ENCODE results near the gene MCM6. TPM values are rescaled to one million over a fixed set of nuclear protein-coding genes. Genes with fewer than 3 reads are reported as not detected.
"Not testable (repeated sequence)": the region's sequence is repeated elsewhere in the genome, so short reads cannot be mapped to it uniquely, and the experiment has no call there.

The MCM6 gene
- total RNA-seq = 1.9 TPM

DNA sequence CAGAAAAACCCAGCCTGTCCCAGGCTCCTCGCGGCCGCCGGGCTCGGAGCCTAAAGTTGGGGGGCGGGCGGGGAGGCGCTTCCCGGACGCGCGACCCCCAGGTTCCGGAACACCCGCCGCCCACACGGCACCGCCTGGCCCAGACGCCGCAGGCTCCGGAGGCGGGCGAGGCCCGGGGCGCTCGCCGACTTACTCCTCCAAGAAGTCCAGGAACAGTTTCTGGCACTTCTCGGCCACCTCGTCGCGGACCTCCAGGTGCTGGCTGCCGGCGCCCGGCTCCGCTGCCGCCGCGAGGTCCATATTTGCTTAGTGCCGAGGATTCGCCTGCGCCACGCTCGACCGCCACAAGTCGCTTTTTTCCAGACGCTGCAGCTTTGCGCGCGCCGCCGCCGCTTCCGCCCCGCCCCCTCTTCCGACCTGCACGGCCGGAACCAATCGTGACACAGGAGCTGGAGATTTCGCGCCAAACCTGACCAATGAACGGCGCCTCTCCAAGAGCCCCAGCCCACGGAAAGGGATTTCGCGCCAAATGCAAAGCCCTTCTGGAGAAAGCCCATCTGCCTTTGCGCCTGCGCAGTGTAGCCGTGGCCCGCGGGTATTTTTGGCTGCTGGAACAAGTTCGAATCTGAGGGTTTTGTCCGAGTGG, at the start of gene MCM6:
MCM6 (minus strand) TSS at position 378 of the 646 bp plus-strand sequence; CDS start at position 300, 78 bp downstream.
- ATAC-seq = peak; percentile 98
- peak; percentile 98 for DNase-seq (ENCODE audit: low spot score)

DNA sequence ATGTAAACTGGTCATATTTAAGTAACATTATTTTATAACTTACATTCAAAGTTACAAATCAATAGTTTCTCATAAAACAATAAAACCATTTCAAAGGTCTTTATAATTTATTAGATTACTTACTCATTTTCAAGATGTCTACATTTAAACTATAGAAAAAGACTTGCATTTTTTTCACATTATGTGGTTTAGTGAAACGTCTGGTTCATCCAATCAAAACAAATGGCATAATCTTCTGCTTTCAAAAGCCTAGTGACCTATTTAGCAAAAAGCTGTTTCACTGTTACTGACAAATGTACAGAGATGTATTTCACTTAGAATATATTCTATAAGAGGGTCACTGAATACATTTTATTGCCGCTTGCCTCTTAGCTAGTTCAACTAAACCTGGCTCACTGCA, 49.3 kb upstream of the MCM6 start:
- DNase-seq (ENCODE audit: low spot score) = no peak
- ATAC-seq = no peak

- no peak for DNase-seq (ENCODE audit: low spot score)
- ATAC-seq = peak; percentile 58
Observed at GRCh38 chr2:135916207-135916606, 40.0 kb upstream of the MCM6 start.

- no peak for DNase-seq (ENCODE audit: low spot score)
- no peak for ATAC-seq
Observed at GRCh38 chr2:135914485-135914884, 38.2 kb upstream of the MCM6 start.

GRCh38 chr2:135913727-135914365, 37.6 kb upstream of the MCM6 start:
- ATAC-seq (peak; percentile 68), DNase-seq (ENCODE audit: low spot score) (no peak)

GRCh38 chr2:135909976-135910375, 33.7 kb upstream of the MCM6 start:
- ATAC-seq (no peak), DNase-seq (ENCODE audit: low spot score) (no peak)

GRCh38 chr2:135905679-135906078, 29.4 kb upstream of the MCM6 start:
- ATAC-seq = no peak
- no peak for DNase-seq (ENCODE audit: low spot score)

DNA sequence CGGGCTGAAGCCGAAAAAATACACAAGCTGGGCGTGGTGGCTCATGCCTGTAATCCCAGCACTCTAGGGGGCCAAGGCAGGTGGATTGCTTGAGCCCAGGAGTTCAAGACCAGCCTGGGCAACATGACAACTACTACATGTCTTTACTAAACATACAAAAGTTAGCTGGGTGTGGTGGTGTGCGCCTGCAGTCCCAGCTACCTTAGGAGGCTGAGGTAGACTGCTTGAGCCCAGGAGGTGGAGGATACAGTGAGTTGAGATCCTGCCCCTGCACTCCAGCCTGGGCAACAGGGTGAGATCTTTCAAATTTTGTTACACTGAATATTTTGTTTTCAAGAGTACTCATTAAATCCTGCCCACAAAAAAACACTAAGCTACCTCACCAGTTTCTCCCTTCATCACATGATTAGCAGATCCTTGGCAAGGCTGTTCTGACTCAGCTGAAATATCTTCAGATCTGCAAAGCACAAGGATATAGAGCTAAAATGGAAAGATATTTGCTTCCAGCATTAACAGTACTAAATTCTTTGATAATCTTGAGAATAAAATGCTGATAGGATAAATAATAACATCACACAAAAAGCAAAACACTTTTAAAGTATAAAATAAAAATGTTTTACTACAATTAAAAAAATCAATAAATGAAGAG, 28.2 kb upstream of the MCM6 start:
- ATAC-seq (no peak), DNase-seq (ENCODE audit: low spot score) (no peak)

GRCh38 chr2:135903650-135904049, 27.4 kb upstream of the MCM6 start:
- no peak for DNase-seq (ENCODE audit: low spot score)
- ATAC-seq = no peak

GRCh38 chr2:135899567-135899966, 23.3 kb upstream of the MCM6 start:
- ATAC-seq = no peak
- no peak for DNase-seq (ENCODE audit: low spot score)

GRCh38 chr2:135898234-135898786, 22.1 kb upstream of the MCM6 start:
- ATAC-seq (no peak), DNase-seq (ENCODE audit: low spot score) (no peak)

DNA sequence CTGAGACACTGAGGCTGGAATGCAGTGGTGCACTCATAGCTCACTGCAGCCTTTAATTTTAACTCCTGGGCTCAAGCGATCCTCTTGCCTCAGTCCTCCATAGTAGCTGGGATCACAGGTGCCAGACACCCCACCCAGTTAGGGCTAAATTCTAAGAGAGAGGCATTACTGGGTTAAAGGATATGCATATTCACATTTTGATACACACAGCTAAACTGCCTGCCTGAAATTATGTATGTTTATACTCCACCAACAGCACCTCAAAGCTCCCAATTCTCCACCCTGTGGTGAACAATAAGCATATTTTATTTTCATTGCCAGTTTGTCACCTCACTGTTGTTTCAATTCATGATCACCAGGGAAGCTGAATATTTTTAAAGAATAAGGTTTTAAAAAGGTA, 18.7 kb upstream of the MCM6 start:
- no peak for DNase-seq (ENCODE audit: low spot score)
- no peak for ATAC-seq

- ATAC-seq = no peak
Observed at GRCh38 chr2:135893374-135893794, 17.1 kb upstream of the MCM6 start.

DNA sequence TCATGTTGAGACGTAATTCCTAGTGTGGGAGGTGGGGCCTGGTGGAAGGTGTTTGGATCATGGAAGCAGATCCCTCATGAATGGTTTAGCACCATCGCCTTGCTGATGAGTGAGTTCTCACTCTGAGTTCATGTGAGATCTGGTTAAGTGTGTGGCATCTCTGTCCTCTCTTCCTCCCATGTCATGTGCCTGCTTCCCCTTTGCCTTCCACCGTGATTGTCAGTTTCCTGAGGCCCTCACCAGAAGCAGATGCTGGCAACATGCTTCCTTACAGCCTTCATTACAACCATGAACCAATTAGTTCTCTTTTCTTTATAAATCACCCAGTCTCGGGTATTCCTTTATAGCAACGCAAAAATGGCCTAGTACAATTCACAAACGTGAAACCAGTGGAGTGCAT, 14.6 kb upstream of the MCM6 start:
- ATAC-seq (no peak), DNase-seq (ENCODE audit: low spot score) (no peak)

More at GRCh38 chr2:135893374-135893794, 17.1 kb upstream of the MCM6 start:
- no peak for DNase-seq (ENCODE audit: low spot score)

DNA sequence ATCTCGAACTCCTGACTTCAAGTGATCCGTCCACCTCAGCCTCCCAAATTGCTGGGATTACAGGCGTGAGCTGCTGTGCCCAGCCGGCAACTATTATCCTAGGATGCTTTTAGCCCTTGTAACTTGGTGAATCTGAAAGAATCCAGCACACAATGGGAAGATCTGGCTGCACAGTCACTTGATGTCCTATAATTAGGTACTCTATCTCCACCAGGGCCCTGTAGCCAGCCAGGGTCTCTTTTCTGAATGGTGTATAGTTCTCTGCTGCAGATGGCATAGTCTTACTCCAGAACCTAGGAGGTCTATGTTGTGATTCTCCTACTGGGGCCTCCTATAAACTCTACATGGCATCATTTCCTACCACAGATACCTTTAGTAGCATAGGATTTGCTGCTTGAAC, 13.9 kb upstream of the MCM6 start:
- DNase-seq (ENCODE audit: low spot score) = no peak
- no peak for ATAC-seq

DNA sequence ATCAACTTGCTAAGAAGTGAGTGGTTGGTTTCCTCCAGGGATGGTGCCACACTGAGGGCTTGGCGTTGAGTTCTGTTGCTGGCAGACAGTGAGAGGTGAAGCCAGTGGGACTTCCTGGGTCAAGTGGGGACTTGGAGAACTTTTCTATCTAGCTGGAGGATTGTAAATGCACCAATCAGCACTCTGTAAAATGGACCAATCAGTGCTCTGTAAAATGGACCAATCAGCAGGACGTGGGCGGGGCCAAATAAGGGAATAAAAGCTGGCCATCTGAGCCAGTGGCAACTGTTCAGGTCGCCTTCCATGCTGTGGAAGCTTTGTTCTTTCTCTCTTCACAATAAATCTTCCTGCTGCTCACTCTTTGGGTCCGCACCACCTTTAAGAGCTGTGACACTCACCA, 12.3 kb upstream of the MCM6 start:
- DNase-seq (ENCODE audit: low spot score) = not testable (repeated sequence)

GRCh38 chr2:135885709-135886108, 9.5 kb upstream of the MCM6 start:
- DNase-seq (ENCODE audit: low spot score) (no peak), ATAC-seq (no peak)

More for the DNA sequence above, 12.3 kb upstream of the MCM6 start:
- not testable (repeated sequence) for ATAC-seq

GRCh38 chr2:135882415-135882814, 6.2 kb upstream of the MCM6 start:
- ATAC-seq (no peak), DNase-seq (ENCODE audit: low spot score) (no peak)

- peak; percentile 1 for ATAC-seq
- DNase-seq (ENCODE audit: low spot score) = not testable (repeated sequence)
Observed at GRCh38 chr2:135876770-135877169, 527 bp upstream of the MCM6 start.

DNA sequence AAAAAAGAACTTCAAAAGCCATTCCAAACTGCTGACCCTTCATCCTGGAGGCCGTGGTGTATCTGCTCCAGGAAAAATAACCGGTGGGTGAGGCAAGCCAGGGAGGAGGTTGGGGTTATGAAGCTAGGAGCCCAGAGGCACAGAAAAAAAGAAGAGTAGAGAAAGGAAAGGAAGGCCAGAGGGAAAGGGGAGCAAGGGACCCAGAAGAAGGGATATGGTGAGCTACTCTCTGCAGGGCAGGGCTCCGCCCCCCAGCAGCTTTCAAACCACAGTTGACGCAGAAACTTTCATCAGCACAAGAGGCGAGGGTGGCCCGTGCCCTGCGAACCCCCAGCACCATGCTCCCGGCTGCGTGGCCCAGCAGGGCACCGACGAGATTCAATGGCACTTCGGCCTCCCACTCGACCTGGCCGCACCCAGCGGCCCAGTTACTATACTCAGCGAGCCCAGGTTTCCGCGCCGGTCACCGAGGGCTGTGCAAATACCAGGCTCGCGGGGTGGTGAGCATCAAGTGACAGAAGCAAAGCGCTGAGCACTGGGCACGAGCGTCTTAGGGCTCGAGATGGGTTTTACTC, 665 bp downstream of the MCM6 start:
- peak; percentile 65 for ATAC-seq

DNA sequence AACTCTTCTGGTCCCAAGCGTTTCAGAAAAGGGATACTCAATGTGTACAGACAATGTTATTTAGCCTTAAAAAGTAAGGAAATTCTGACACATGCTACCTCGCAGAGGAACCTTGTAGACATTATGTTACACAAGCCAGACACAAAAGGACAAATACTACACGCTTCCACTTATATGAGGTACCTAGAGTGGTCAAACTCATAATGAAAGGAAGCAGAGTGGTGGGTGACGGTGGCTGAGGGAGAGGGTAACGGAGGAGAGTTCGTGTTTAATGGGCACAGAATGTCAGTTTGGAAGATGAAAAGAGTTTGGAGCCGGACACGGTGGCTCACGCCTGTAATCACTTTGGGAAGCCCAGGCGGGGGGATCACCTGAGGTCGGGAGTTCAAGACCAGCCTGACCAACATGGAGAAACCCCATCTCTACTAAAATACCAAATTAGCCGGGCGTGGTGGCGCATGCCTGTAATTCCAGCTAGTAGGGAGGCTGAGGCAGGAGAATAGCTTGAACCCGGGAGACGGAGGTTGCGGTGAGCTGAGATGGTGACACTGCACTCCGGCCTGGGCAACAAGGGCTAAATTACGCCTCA, 1.4 kb downstream of the MCM6 start:
- no peak for DNase-seq (ENCODE audit: low spot score)
- no peak for ATAC-seq

More for the DNA sequence above, 665 bp downstream of the MCM6 start:
- DNase-seq (ENCODE audit: low spot score) = peak; percentile 50
